Renal cortex interstitium (tissue), 11 donors: ENCODE results near the gene SLC7A9. TPM values are rescaled to one million over a fixed set of nuclear protein-coding genes. Genes with fewer than 3 reads are reported as not detected.
"Not testable (repeated sequence)": the region's sequence is repeated elsewhere in the genome, so short reads cannot be mapped to it uniquely, and the experiment has no call there.

Experiments used
- DNase-seq, 11 donors: peaks; one replicate each; pipeline ENCODE4 v3.0.0-alpha.2; 2013; ENCODE audit warnings: low read depth in 9 of 11, low spot score in 4 of 11; ENCODE audit errors: extremely low read depth in 1 of 11
- polyA plus RNA-seq, 3 donors: library from polyadenylated mRNA; unstranded; fragments of 120-200 nt; gene quantifications; one replicate each; pipeline ENCODE4 v1.2.1, GENCODE V29; 2013; ENCODE audit not compliant: insufficient read length in 3 of 3

Gene SLC7A9
- polyA plus RNA-seq, 3 donors, result 16.0 to 18.0 (median 17.0) TPM

DNA sequence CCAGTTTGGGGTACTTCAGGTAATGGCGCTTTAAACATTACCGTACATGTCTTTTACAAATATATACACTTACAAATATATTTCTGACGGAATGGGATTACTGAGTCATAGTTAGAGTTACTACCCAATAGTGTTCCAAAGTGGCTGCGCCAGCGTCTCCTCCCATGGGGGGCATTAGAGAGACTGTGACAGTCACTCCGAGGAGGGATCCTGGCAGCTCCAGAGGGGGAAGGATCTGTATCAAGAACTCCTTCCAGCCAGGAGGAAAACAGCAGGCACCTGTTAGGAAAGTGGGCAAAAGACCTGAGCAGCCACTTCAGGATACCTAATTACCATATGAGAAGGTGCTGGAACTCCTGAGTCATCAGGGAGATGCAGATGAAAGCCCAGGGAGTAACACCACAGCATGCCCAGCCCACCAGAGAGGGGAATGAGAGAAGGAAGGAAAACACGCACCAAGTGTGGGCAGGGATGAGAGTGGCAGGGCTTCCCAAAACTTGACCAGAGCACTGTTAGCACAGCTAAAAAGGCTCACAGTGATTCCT lies 52.9 kb downstream of the SLC7A9 start:
- no peak for DNase-seq

DNA sequence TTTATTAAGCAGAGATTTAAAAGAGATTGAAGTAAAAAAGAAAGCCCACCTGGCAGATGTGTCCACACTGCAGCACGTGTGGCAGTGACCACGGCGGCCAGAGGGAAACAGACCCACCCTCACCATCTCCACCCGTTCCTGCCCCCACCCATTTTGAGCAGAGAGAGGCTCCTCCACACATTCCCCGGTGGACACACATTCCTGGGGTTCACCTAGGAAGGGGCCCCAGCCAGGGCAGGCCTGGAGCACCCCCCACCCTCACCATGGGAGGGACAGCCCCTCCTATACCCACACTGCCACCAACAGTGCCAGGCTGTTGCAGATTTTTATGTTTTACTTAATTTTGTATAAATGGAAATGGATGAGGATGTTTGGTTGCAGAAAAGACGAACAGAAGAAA lies 54.9 kb downstream of the SLC7A9 start:
- no peak for DNase-seq

DNA sequence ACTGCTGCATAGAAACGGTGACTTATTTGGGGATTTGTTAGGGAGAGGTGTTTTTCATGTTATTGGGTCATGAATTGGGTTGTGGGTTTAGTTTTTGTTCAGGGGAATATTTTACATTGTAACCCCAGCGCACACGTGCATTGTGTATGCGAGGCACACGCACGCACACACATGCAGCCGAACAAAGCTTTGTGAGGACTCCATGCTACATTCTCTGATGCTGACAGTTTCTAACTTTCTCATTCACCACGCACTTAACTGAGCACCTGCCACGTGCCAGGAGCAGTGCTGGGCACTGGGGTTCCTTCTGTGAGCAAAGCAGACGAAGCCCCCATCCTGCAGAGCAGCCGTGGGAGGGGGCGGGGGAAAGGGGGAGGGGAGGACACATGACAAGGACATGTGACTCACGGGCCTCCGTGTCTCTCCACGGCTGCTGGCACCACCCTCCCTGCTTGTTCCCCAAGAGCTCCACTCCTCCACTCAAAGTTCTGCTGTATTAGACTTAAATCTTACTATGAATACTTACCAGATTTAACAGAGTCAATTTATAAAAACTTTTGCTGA lies 55.6 kb downstream of the SLC7A9 start:
- DNase-seq, result no peak

DNA sequence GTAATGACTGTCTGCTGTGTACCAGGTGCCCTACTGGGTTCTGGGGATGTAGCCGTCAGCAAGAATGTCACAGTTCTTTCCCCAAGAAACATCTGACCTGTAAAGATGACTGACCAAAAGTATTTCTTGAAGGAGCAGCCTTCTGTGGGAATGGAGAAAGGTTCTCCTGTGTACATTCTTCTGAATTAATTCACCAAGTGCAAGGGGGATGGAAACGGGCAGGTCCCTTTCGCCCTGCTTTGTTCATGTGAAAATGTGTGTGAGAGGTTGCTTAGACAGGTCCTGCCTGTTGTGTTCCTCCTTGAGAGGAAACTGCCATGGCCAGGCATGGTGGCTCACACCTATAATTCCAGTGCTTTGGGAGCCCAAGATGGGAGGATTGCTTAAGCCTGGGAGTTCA lies 57.0 kb downstream of the SLC7A9 start:
- DNase-seq, result no peak

DNA sequence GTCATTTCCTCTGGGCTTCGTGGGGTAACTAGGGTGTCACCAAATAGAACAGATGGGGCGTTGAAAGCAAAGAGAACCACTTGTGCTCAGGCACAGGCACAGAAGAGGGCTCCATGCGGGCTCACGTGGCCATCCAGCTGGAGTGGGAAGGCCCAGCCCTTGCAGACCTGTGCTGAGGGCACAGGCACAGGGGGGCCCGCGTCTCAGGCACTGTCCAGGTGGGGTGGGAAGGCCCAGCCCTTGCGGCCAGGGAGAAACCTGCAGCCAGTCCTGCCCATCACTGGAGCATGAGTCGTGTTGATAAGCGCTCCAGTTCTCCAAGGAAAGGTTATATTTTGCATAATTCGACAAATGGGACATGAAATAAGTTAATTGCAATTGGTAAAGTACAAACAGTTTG lies 57.5 kb downstream of the SLC7A9 start:
- DNase-seq, result no peak

DNA sequence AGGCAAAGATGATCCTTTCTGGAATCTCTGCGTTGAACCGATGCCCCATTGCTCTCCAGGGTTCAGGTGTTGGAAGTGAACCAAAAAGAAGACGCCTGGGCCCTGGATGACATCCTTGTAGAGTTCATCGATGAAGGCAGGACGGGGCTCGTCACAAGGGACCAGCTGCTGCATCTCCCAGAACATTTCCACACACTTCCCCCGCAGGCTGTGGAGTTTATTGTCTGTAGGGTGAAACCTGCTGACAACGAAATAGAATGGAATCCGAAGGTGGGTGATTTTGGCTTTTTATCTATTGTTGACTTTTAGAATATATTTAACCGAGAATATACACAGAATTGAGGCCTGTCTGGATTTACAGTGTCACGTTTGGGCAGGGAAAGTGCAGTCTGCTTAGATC lies 58.4 kb downstream of the SLC7A9 start:
- DNase-seq, result no peak

DNA sequence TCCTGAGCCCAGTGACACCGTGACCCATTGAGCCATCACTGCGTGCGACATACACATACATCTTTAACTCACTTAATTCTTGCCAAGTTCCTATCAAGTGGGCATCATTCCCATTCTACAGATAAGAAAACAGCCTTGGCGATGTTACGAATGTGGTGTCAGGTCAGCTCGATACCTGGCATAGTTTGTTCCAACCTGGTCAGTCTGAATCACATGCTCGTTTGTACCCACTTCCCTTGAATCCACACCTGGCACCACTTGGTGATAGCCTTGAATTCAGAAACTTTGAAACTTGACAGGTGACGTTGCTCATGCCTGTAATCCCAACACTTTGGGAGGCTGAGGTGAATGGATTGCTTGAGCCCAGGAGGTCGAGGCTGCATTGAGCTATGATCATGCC lies 59.1 kb downstream of the SLC7A9 start:
- DNase-seq, result no peak

DNA sequence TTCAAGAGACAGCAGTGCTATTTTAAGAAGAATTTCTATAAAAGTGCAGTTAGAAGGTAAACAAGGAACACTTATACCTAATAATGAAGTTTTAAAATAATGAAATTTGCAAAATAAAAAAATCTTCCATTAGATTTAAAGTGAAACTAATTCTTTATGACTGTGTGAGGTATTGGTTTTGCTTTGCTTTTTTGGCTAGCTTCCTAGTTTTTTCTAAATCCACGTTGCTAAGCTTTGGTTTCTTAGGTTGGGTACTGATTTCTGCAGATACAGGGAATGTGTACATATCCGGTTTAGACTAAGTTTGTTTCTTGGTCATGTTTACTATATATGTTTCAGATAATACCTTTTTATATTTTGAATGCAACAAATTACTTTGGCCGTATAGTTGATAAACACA lies 59.8 kb downstream of the SLC7A9 start:
- DNase-seq, result no peak

DNA sequence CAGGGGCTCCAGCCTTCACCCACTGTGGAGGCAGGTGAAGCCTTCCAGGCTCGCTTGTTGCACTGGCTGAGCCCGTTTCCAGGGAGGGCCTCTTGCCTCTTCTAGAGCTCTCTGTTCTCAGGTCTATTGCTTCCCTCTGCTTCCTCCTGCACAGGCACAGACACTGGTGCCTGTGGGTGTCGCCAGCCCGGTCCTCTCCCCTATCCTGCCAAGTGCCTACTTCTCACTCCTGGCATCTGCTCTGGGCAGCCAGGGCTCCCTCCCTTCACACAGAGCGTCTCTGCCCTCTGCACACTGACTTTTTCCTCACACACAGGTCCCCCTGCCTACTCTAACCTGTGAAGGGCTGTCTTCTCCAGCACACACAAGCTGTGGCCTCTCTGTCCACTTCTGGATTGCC lies 60.3 kb downstream of the SLC7A9 start:
- no peak for DNase-seq

DNA sequence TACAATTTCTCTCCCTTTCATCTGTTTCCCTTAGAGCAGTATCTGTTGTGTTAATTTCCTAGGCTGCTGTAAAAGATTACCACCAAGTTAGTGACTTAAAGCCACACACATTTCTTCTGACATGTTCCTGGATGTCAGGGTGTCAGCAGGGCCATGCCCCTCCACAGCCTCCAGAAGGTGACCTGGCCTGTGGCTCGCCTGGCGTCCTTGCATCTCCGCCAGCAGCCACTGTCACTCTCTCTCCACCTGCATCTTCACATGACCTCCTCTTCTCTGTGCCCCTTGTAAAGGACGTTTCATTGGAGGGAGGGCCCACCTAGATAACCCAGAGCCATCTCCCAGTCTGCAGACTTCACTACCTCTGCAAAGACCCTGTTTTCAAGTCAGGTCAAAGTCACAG lies 61.3 kb downstream of the SLC7A9 start:
- DNase-seq, result no peak

DNA sequence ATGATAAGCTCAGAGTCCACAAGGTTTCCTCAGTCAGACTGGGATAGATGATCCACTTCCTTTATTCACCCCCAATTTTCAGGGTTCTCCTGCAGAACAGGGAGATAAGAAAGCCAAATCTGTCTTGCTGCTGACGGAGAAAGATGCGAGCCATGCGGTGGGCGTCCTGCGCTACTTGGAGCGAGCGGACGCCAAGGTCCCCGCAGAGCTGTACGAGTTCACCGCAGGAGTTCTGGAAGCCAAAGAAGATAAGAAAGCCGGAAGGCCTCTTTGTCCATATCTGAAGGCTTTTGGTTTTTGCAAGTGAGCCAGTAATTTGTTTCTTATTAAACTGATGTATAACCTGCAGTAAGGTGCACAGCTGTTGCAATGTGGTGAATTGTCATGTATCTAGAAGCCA lies 66.7 kb downstream of the SLC7A9 start:
- DNase-seq, result no peak

DNA sequence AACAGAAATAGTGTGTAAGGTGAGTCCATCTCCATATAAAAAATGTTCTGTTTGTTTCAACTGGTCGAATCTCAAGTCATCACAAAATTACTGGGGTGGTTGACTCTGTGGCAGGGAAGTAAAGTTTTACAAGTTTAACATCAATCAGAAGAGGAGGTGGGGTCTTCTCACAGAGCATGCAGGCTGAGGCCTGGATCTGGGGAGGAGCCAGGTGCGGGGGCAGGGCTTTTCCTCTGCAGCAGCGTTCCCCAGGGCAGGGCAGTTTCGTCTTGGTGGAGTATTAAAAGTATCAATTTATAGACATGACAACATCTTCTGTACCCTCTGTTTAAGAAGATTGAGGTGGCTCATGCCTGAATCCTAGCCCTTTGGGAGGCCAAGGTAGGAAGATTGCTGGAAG lies 68.8 kb downstream of the SLC7A9 start:
- no peak for DNase-seq

DNA sequence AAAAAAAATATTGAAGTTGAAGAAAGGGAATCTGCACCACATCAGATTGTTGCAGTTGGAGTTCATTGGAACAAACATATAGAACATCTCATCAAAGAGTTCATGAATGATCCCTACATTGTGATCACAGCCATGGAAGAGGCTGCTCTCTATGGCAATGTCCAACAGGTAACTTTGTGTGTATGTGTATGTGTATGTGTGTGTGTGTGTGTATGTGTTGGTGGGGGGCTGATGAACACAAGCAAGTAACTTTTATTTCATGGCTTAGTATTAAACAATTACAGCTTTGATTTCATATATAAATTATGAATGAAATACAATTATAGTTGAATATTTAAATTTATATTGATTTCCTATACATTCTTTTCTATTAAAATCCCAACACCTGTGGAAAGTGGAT lies 69.4 kb downstream of the SLC7A9 start:
- no peak for DNase-seq

DNA sequence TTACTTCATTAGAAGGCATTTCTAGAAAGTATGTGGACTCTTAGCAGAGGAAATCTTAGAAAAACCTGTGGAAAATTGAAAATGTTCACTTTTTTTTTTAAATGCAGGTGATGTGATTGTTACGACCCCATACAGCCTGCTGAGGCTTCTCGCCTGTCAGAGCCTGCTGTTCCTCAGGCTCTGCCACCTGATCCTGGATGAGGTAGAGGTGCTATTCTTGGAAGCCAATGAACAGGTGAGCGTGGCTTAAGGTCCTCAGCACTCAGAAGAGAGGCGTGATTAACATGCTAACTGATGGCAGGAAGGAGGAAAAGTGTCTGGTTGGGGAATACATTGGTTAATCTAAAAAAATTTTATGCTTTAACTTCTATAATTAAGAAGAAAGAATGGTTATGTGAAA lies 71.4 kb downstream of the SLC7A9 start:
- no peak for DNase-seq

DNA sequence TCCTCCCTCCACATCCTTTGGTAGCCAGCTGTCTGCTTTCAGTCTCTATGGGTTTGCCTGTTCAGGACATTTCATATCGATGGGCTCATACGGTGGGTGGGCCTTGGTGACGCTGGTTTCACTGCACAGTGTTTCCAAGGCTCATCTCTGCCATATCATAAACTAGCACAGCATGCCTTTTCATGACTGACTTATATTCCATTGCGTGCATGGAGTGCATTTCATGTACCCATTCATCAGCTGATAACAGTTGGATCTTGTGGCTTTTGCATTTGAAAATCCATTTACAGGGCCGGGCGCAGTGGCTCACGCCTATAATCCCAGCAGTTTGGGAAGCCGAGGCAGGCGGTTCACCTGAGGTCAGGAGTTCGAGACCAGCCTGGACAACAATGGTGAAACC lies 80.1 kb downstream of the SLC7A9 start:
- DNase-seq, result no peak

DNA sequence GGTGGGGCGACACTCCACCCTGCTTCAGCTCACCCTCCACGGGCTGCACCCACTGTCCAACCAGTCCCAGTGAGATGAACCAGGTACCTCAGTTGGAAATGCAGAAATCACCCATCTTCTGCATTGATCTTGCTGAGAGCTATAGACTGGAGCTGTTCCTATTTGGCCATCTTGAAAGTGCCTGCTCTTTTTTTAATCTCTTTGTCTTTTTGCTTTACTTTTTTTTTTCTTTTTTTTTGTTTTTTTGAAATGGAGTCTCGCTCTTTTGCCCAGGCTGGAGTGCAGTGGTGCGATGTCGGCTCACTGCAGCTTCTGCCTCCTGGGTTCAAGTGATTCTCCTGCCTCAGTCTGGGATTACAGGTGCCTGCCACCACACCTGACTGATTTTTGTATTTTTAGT lies 81.7 kb downstream of the SLC7A9 start:
- DNase-seq, result not testable (repeated sequence)

DNA sequence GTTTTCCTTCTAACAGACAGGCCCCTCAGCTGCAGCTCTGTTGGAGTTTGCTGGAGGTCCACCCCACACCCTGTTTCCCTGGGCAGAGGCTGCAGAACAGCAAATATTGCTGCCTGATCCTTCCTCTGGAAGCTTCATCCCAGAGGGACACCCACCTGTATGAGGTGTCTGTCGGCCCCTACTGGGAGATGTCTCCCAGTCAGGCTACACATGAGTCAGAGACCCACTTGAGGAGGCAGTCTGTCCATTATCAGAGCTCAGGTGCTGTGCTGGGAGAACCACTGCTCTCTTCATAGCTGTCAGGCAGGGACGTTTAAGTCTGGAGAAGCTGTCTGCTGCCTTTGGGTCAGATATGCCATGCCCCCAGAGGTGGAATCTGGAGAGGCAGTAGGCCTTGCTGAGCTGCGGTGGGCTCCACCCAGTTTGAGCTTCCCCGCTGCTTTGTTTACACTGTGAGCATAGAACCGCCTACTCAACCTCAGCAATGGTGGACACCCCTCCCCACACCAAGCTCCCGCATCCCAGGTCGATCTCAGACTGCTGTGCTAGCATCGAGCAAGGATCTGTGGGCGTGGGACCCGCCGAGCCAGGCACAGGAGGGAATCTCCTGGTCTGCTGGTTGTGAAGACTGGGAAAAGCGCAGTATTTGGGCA lies 82.3 kb downstream of the SLC7A9 start:
- DNase-seq, result not testable (repeated sequence)

DNA sequence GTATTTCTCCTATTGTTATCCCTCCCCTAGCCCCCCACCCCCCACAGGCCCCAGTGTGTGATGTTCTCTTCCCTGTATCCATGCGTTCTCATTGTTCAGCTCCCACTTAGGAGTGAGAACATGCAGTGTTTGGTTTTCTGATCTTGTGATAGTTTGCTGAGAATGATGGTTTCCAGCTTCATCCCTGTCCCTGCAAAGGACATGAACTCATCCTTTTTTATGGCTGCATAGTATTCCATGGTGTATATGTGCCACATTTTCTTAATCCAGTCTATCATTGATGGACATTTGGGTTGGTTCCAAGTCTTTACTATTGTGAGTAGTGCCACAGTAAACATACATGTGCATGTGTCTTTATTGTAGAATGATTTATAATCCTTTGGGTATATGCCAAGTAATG lies 87.5 kb downstream of the SLC7A9 start:
- DNase-seq, result not testable (repeated sequence)

DNA sequence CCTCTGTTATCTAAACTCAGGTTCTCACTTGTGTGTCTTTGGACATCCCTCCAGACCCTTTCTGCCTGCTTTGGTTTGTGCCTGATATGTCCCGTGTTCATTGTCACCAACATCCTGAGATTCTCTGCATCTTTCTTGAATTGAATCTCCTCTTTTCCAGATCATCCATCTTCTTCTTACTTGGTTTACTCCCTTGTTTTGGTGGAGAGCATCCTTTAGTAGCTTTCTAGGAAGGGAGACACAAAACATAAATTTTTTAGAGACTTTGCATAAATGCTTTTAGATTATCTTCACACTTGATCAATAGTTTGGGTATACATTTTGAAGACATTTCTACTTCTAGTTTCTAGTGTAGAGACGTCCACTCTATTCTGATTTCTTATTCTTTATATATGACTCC lies 88.3 kb downstream of the SLC7A9 start:
- DNase-seq, result no peak
